SU-DHL-6 (cell line): ENCODE results near the gene OR5AP2.

ENCODE experiments used
- EZH2phosphoT487 ChIP-seq: fragments of 200-600 bp; sonication (generic), shearing (Covaris generic); conservative IDR thresholded peaks from 2 replicates; pipeline ENCODE4 v1.6.1; 2018; ENCODE audit warnings: mild to moderate bottlenecking, antibody characterized with exemption, low read length, moderate library complexity, mixed read lengths
- TF ChIP-seq, protein P1 (sequence below): fragments of 200-600 bp; sonication (generic); IDR thresholded peaks from one replicate; pipeline ENCODE4 v1.5.1; 2017; ENCODE audit warnings: antibody characterized with exemption, mild to moderate bottlenecking, low read length, moderate library complexity; ENCODE audit not compliant: insufficient read depth, poor library complexity, severe bottlenecking

DNA sequence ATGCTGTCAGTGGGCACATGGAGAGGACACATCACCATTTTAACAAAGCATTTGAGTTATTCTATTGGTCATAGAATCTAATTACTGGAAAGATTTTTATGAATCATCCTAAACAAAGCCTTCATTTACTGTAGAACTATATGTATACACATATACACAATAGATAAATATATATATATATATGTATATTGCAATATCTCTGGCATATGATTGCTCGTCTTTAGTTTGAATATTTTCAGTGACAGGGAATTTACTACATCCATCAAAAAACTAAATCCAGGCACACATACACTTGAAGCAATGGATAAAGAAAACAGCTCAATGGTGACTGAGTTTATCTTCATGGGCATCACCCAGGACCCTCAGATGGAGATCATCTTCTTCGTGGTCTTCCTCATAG, 21.1 kb upstream of the OR5AP2 start, which contains the start of gene OR5AR1:
- TF ChIP-seq, protein P1, sequence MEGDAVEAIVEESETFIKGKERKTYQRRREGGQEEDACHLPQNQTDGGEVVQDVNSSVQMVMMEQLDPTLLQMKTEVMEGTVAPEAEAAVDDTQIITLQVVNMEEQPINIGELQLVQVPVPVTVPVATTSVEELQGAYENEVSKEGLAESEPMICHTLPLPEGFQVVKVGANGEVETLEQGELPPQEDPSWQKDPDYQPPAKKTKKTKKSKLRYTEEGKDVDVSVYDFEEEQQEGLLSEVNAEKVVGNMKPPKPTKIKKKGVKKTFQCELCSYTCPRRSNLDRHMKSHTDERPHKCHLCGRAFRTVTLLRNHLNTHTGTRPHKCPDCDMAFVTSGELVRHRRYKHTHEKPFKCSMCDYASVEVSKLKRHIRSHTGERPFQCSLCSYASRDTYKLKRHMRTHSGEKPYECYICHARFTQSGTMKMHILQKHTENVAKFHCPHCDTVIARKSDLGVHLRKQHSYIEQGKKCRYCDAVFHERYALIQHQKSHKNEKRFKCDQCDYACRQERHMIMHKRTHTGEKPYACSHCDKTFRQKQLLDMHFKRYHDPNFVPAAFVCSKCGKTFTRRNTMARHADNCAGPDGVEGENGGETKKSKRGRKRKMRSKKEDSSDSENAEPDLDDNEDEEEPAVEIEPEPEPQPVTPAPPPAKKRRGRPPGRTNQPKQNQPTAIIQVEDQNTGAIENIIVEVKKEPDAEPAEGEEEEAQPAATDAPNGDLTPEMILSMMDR: no peak
- TF ChIP-seq EZH2phosphoT487: no peak
